K562 (cell line): ENCODE data around the gene DUSP28.

ENCODE experiments used
- BHLHE40 ChIP-seq: IDR thresholded peaks from 2 replicates; pipeline ENCODE4 v1.6.1; 2011; ENCODE audit warnings: low read length, improper control_type of control experiment
- FIP1L1 ChIP-seq: fragments of 200-400 bp; formaldehyde crosslinking; IDR thresholded peaks from 2 replicates; pipeline ENCODE4 v1.6.1; 2018; ENCODE audit warnings: mild to moderate bottlenecking, low read depth, low read length; ENCODE audit not compliant: poor library complexity, severe bottlenecking
- POLR2A ChIP-seq: fragments of 450-650 bp; conservative IDR thresholded peaks from 2 replicates; pipeline ENCODE4 v1.6.1; 2016
- POLR2AphosphoS2 ChIP-seq: IDR thresholded peaks from 2 replicates; pipeline ENCODE4 v1.6.1; 2012; ENCODE audit warnings: low read length, improper control_type of control experiment

DNA sequence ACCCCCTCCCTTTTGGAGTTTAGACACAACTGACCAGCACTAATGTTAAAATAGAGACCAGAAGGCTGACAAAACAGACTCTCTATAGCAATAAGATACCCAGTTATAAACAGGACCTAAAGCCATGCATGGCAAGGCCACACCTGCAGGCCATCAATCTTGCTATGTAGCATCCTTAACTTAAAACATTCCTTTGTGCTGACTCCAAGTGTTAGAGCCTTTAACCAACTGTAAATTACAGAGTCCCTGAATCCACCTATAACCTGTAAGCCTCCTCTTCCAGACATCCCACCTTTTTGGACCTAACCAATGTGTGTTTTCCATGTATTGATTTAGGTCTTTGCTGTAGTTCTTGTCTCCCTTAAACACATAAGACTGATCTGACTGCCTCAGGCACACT is 20.3 kb upstream of the DUSP28 start:
- TF ChIP-seq POLR2AphosphoS2 (no peak), BHLHE40 (no peak), FIP1L1 (no peak), POLR2A (no peak)
